SK-N-SH (cell line): ENCODE measurements around the gene CEP19. TPM values are rescaled to one million over a fixed set of nuclear protein-coding genes. Genes with fewer than 3 reads are reported as not detected.
A peak's percentile ranks its signal among the peaks of the same experiment; 100 is the strongest.

ENCODE experiments used
- CTCF ChIA-PET: fragments of 300-600, 350-600 bp; formaldehyde crosslinking; extraction: SDS; loops from one replicate; lab custom pipeline; 2021; lab: Yijun Ruan, JAX
- POLR2A ChIA-PET: fragments of 350-600 bp; sonication (Branson Sonifier 250); formaldehyde crosslinking; extraction: SDS; loops from one replicate; lab custom pipeline; 2020; ENCODE audit warnings: antibody characterized with exemption, inconsistent platforms; lab: Yijun Ruan, JAX
- DNase-seq: peaks from one replicate; pipeline ENCODE4 v3.0.0; 2012
- H2AFZ ChIP-seq: fragments of 200-600 bp; sonication (generic); 2 replicates; pipeline ENCODE4 v1.8.1; 2016; ENCODE audit warnings: antibody characterized with exemption, mild to moderate bottlenecking, low read depth
- H3F3A ChIP-seq: fragments of 200-600 bp; sonication (generic); replicated peaks from 2 replicates; pipeline ENCODE3; 2016; ENCODE audit warnings: antibody characterized with exemption, mild to moderate bottlenecking; ENCODE audit not compliant: insufficient read depth
- H3K27ac ChIP-seq, 2 experiments: fragments of 200-500 bp in 1 of 2; fragments of 200-600 bp in 1 of 2; sonication (Bioruptor generic) in 1 of 2; sonication (generic), shearing (Covaris generic) in 1 of 2; 2 replicates each; pipeline versions ENCODE4 v1.5.1 to v1.6.1; 2014 to 2016; ENCODE audit warnings: low read depth in 2 of 2, inconsistent platforms in 1 of 2, low read length in 1 of 2, mild to moderate bottlenecking in 1 of 2, mixed read lengths in 1 of 2
- H3K27me3 ChIP-seq: fragments of 200-600 bp; sonication (generic), shearing (Covaris generic); 2 replicates; pipeline ENCODE4 v1.6.1; 2016; ENCODE audit warnings: mixed run types; ENCODE audit not compliant: insufficient read depth
- H3K36me3 ChIP-seq, 2 experiments: fragments of 200-500 bp in 1 of 2; fragments of 200-600 bp in 1 of 2; sonication (Bioruptor generic) in 1 of 2; sonication (generic) in 1 of 2; replicated peaks in 1 of 2; 2 replicates each; pipeline versions ENCODE3 to v1.5.1; 2014 to 2016; ENCODE audit warnings: low read length in 1 of 2, mild to moderate bottlenecking in 1 of 2; ENCODE audit not compliant: insufficient read depth in 2 of 2, control insufficient read depth in 1 of 2
- H3K4me1 ChIP-seq, 2 experiments: fragments of 200-500 bp in 1 of 2; fragments of 200-600 bp in 1 of 2; sonication (Bioruptor generic) in 1 of 2; sonication (generic), shearing (Covaris generic) in 1 of 2; 2 replicates each; pipeline versions ENCODE4 v1.5.1 to v1.6.1; 2014 to 2016; ENCODE audit warnings: low read depth in 1 of 2, low read length in 1 of 2, mixed run types in 1 of 2; ENCODE audit not compliant: insufficient read depth in 2 of 2, control insufficient read depth in 1 of 2
- H3K4me2 ChIP-seq: fragments of 200-600 bp; sonication (generic), shearing (Covaris generic); 2 replicates; pipeline ENCODE4 v1.6.1; 2017; ENCODE audit warnings: mixed run types
- H3K4me3 ChIP-seq, 2 experiments: fragments of 200-500 bp in 1 of 2; fragments of 200-600 bp in 1 of 2; sonication (Bioruptor generic) in 1 of 2; sonication (generic), shearing (Covaris generic) in 1 of 2; 2 replicates each; pipeline versions ENCODE4 v1.5.1 to v1.8.1; 2014 to 2016; ENCODE audit warnings: low read depth in 2 of 2, inconsistent platforms in 1 of 2, low read length in 1 of 2, mild to moderate bottlenecking in 1 of 2, mixed read lengths in 1 of 2, moderate library complexity in 1 of 2
- H3K79me2 ChIP-seq: fragments of 200-600 bp; sonication (generic); 2 replicates; pipeline ENCODE4 v1.8.1; 2017; ENCODE audit warnings: mild to moderate bottlenecking; ENCODE audit not compliant: insufficient read depth
- H3K9ac ChIP-seq: fragments of 200-600 bp; sonication (generic); 2 replicates; pipeline ENCODE4 v1.6.1; 2017; ENCODE audit warnings: mixed run types
- H3K9me2 ChIP-seq: fragments of 200-600 bp; sonication (generic); 2 replicates; pipeline ENCODE4 v1.6.1; 2017; ENCODE audit warnings: mixed run types
- H3K9me3 ChIP-seq: fragments of 200-600 bp; sonication (generic); 2 replicates; pipeline ENCODE4 v1.6.1; 2017; ENCODE audit warnings: mixed run types, mild to moderate bottlenecking, moderate library complexity
- H4K20me1 ChIP-seq: fragments of 200-600 bp; sonication (generic); 2 replicates; pipeline ENCODE4 v1.6.1; 2017; ENCODE audit warnings: mild to moderate bottlenecking, mixed run types; ENCODE audit not compliant: insufficient read depth
- EP300 ChIP-seq, 2 experiments: IDR thresholded peaks; 2 replicates each; pipeline versions ENCODE4 v1.4.0 to v1.6.1; 2012; ENCODE audit warnings: borderline replicate concordance in 1 of 2, low read depth in 1 of 2, low read length in 1 of 2
- EZH2phosphoT487 ChIP-seq: fragments of 200-600 bp; sonication (generic); IDR thresholded peaks from 2 replicates; pipeline ENCODE4 v1.6.1; 2017; ENCODE audit warnings: low read depth, mixed run types, mild to moderate bottlenecking, antibody characterized with exemption, moderate library complexity, borderline replicate concordance
- FOXM1 ChIP-seq: IDR thresholded peaks from 2 replicates; pipeline ENCODE4 v1.4.0; 2012; ENCODE audit warnings: low read depth, mild to moderate bottlenecking
- GABPA ChIP-seq: IDR thresholded peaks from 2 replicates; pipeline ENCODE4 v1.4.0; 2012; ENCODE audit warnings: low read depth, mild to moderate bottlenecking
- GATA2 ChIP-seq: sonication (generic); formaldehyde crosslinking; IDR thresholded peaks from 2 replicates; pipeline ENCODE4 v1.5.0; 2020; ENCODE audit warnings: mild to moderate bottlenecking, missing genetic modification reagents
- JUND ChIP-seq: IDR thresholded peaks from 2 replicates; pipeline ENCODE4 v1.4.0; 2012
- NFIC ChIP-seq: IDR thresholded peaks from 2 replicates; pipeline ENCODE4 v1.4.0; 2012; ENCODE audit warnings: borderline replicate concordance
- RXRA ChIP-seq: IDR thresholded peaks from 2 replicates; pipeline ENCODE4 v1.4.0; 2012; ENCODE audit warnings: low read depth, mild to moderate bottlenecking, borderline replicate concordance
- SIN3A ChIP-seq: IDR thresholded peaks from 2 replicates; pipeline ENCODE4 v1.6.1; 2012; ENCODE audit warnings: low read depth, mild to moderate bottlenecking, low read length, moderate library complexity, borderline replicate concordance
- TCF12 ChIP-seq: IDR thresholded peaks from 2 replicates; pipeline ENCODE4 v1.4.0; 2012
- TEAD4 ChIP-seq: IDR thresholded peaks from 2 replicates; pipeline ENCODE4 v1.4.0; 2012; ENCODE audit warnings: mild to moderate bottlenecking, borderline replicate concordance; ENCODE audit not compliant: insufficient read depth
- USF2 ChIP-seq: fragments of 150-350 bp; IDR thresholded peaks from 2 replicates; pipeline ENCODE4 v1.6.1; 2017; ENCODE audit warnings: antibody characterized with exemption, low read length, low read depth, borderline replicate concordance
- WGBS: methylation state at CpG from one replicate; pipeline ENCODE4 v1.1.6; 2017; ENCODE audit warnings: low lambda C conversion rate; 5-methylcytosine and 5-hydroxymethylcytosine counted together
- polyA plus RNA-seq, 3 experiments: library from polyadenylated mRNA; depleted of rRNA; stranded (reverse); fragments of >200 nt; gene quantifications; 2 replicates each; pipeline ENCODE4 v1.2.3, GENCODE V29; 2012

The CEP19 gene
- polyA plus RNA-seq, 1 of the 3 experiments (the other 2 are of a cell fraction) = 2.6 TPM

- TF ChIP-seq FOXM1 (no peak), TCF12 (peak; percentile 35; the same call in 1 of the 2 replicates), GATA2 (CRISPR knock-in tag) (no peak), NFIC (no peak), USF2 (no peak), EP300 (IDR thresholded peaks at IDR 0.05; ENCODE audit: borderline replicate concordance in 1 of 2, low read depth in 1 of 2, low read length in 1 of 2) (no peak), JUND (peak; percentile 74), SIN3A (no peak), RXRA (no peak), EZH2phosphoT487 (no peak), TEAD4 (no peak)
These were observed 46.1 kb upstream of the CEP19 start (continued) for GRCh38 chr3:196757876-196758739.

- ChIA-PET CTCF (no interaction called here), POLR2A (no interaction called here)
- H2AFZ ChIP-seq = no peak overlapping the region
- peaks cover 7 to 54% of the 10 kb centered on the region in 2 experiments for H3K36me3 ChIP-seq
- H3K9me3 ChIP-seq = peaks cover 10% of the 10 kb centered on the region; the same call in 1 of the 2 replicates
- no peak for TF ChIP-seq JUND
- H3K9me2 ChIP-seq = no peaks in the 10 kb centered on the region
- H3K79me2 ChIP-seq = peaks cover 92% of the 10 kb centered on the region
- 74% methylated on average over 4 of the region's 4 CpGs for WGBS
- peaks cover 0 to 3% of the 10 kb centered on the region in 2 experiments; a peak in 1 of 4 replicates for H3K4me1 ChIP-seq
- H3K9ac ChIP-seq = no peak overlapping the region
- no peak overlapping the region for H3K4me2 ChIP-seq
- H4K20me1 ChIP-seq = peaks cover 23% of the 10 kb centered on the region
- H3K27ac ChIP-seq = no peak overlapping the region
- no peak for DNase-seq
- no peak overlapping the region; a peak in 1 of 4 replicates for H3K4me3 ChIP-seq
- no peaks in the 10 kb centered on the region for H3K27me3 ChIP-seq
- peaks cover 11% of the 10 kb centered on the region for H3F3A ChIP-seq
These were observed 44.7 kb upstream of the CEP19 start for GRCh38 chr3:196756732-196757131.

- ChIA-PET POLR2A (no interaction called here), CTCF (no interaction called here)
- Histone ChIP-seq H3K79me2 (peaks cover 98% of the 10 kb centered on the region), H3K27me3 (no peaks in the 10 kb centered on the region), H3K4me2 (no peak overlapping the region), H3K9me2 (no peaks in the 10 kb centered on the region), H3K36me3 (peaks cover 7 to 62% of the 10 kb centered on the region in 2 experiments), H2AFZ (no peak overlapping the region), H3K4me1 (peaks cover 0 to 3% of the 10 kb centered on the region in 2 experiments; a peak in 1 of 4 replicates), H3K27ac (peak overlapping the region in 1 of 2 experiments; percentile 12; a peak in 1 of 4 replicates), H3K9ac (no peak overlapping the region), H3K4me3 (no peak overlapping the region), H3K9me3 (peaks cover 10% of the 10 kb centered on the region; the same call in 1 of the 2 replicates), H3F3A (peaks cover 11% of the 10 kb centered on the region), H4K20me1 (peaks cover 28% of the 10 kb centered on the region)
- TF ChIP-seq GATA2 (CRISPR knock-in tag) (peak; percentile 78), GABPA (no peak)
- DNase-seq = peak; percentile 30
- WGBS = 89% methylated on average over 9 of the region's 9 CpGs
These were observed 42.3 kb upstream of the CEP19 start for GRCh38 chr3:196754091-196754981.
